HepG2 (cell line): ENCODE data around the gene ST3GAL4.

Experiments
- ATF7 ChIP-seq, 2 experiments: fragments of 450-650 bp in 1 of 2; sonication (generic) in 1 of 2; formaldehyde crosslinking in 1 of 2; IDR thresholded peaks; 2 replicates each; pipeline versions ENCODE4 v1.4.0 to v1.6.1; 2016 to 2020; ENCODE audit warnings: antibody characterized with exemption in 1 of 2, mild to moderate bottlenecking in 1 of 2, missing genetic modification reagents in 1 of 2
- PAX8 ChIP-seq: sonication (generic); formaldehyde crosslinking; IDR thresholded peaks from 2 replicates; pipeline ENCODE4 v1.8.0; 2022; ENCODE audit warnings: mild to moderate bottlenecking, missing genetic modification reagents, borderline replicate concordance
- POLR2A ChIP-seq, 2 experiments: IDR thresholded peaks; 2 replicates each; pipeline ENCODE4 v1.6.1; 2011; ENCODE audit warnings: low read depth in 2 of 2, low read length in 2 of 2, mild to moderate bottlenecking in 1 of 2, moderate library complexity in 1 of 2; ENCODE audit not compliant: insufficient read depth in 1 of 2
- POLR2AphosphoS5 ChIP-seq: IDR thresholded peaks from 2 replicates; pipeline ENCODE4 v1.6.1; 2012; ENCODE audit warnings: low read depth, low read length
- RBM22 ChIP-seq: fragments of 200-400 bp; formaldehyde crosslinking; optimal IDR thresholded peaks from 2 replicates; pipeline ENCODE3; 2017; ENCODE audit warnings: mild to moderate bottlenecking, low read length, moderate library complexity
- SMC3 ChIP-seq: IDR thresholded peaks from 2 replicates; pipeline ENCODE4 v1.6.1; 2011; ENCODE audit warnings: low read length, improper control_type of control experiment
- SRSF9 ChIP-seq: fragments of 200-400 bp; formaldehyde crosslinking; IDR thresholded peaks from 2 replicates; pipeline ENCODE4 v1.6.1; 2018; ENCODE audit warnings: borderline replicate concordance, mild to moderate bottlenecking, low read depth, low read length; ENCODE audit not compliant: insufficient read depth, poor library complexity, severe bottlenecking
- TAF15 ChIP-seq: fragments of 200-400 bp; formaldehyde crosslinking; IDR thresholded peaks from one replicate; pipeline ENCODE4 v1.6.1; 2018; ENCODE audit warnings: mild to moderate bottlenecking, low read depth, low read length; ENCODE audit not compliant: poor library complexity, severe bottlenecking
- YY1 ChIP-seq: IDR thresholded peaks from 2 replicates; pipeline ENCODE4 v1.6.1; 2011; ENCODE audit warnings: low read length, low read depth, moderate library complexity, mild to moderate bottlenecking; ENCODE audit not compliant: insufficient read depth, insufficient replicate concordance
- TF ChIP-seq, protein P1 (sequence below): sonication (generic); formaldehyde crosslinking; IDR thresholded peaks from 2 replicates; pipeline ENCODE4 v1.4.0; 2020; ENCODE audit warnings: missing genetic modification reagents, mild to moderate bottlenecking, borderline replicate concordance
- TF ChIP-seq, protein P2 (sequence below): sonication (generic); formaldehyde crosslinking; IDR thresholded peaks from 2 replicates; pipeline ENCODE4 v1.5.0; 2020; ENCODE audit warnings: mild to moderate bottlenecking, missing genetic modification reagents, moderate library complexity
- TF ChIP-seq, protein P3 (sequence below): IDR thresholded peaks from 2 replicates; pipeline ENCODE4 v1.6.1; 2012; ENCODE audit warnings: inconsistent platforms
- TF ChIP-seq, protein P4 (sequence below), 2 experiments: IDR thresholded peaks; 2 replicates each; pipeline ENCODE4 v1.6.1; 2011 to 2012; ENCODE audit warnings: low read length in 2 of 2, borderline replicate concordance in 1 of 2, low read depth in 1 of 2, mild to moderate bottlenecking in 1 of 2, moderate library complexity in 1 of 2
- TF ChIP-seq, protein P5 (sequence below): sonication (generic); formaldehyde crosslinking; IDR thresholded peaks from 2 replicates; pipeline ENCODE4 v1.5.1; 2020; ENCODE audit warnings: mild to moderate bottlenecking, missing genetic modification reagents, moderate library complexity

DNA sequence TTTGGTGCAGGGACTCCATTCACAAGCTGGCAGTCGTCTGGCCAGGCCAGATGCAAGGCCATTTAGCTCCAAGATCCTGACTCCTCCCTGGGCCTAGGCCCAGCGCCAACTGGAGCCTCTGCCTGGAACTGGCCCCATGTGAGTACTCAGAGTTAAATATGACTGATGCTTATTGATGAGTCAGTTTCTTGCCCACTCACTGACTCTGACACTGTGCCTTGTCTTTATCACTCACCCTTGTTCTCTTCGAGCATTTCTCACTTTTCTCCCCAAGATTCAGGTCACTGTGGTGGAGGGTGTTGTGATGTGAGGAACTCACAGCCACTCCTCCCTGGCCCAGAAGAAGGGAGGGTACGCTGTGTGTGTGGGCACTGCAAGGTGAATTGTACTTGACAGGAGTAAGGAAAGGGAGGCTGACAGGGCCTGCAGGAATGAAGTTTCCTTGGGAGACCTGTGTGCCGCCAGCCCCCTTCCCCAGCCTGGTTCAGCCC lies 23.2 kb upstream of the ST3GAL4 start:
- TF ChIP-seq, protein P1, sequence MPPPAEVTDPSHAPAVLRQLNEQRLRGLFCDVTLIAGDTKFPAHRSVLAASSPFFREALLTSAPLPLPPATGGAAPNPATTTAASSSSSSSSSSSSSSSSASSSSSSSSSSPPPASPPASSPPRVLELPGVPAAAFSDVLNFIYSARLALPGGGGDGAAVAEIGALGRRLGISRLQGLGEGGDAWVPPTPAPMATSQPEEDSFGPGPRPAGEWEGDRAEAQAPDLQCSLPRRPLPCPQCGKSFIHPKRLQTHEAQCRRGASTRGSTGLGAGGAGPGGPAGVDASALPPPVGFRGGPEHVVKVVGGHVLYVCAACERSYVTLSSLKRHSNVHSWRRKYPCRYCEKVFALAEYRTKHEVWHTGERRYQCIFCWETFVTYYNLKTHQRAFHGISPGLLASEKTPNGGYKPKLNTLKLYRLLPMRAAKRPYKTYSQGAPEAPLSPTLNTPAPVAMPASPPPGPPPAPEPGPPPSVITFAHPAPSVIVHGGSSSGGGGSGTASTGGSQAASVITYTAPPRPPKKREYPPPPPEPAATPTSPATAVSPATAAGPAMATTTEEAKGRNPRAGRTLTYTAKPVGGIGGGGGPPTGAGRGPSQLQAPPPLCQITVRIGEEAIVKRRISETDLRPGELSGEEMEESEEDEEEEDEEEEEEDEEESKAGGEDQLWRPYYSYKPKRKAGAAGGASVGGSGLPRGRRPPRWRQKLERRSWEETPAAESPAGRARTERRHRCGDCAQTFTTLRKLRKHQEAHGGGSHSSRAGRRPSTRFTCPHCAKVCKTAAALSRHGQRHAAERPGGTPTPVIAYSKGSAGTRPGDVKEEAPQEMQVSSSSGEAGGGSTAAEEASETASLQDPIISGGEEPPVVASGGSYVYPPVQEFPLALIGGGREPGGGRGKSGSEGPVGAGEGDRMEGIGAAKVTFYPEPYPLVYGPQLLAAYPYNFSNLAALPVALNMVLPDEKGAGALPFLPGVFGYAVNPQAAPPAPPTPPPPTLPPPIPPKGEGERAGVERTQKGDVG: no peak
- TF ChIP-seq, protein P2, sequence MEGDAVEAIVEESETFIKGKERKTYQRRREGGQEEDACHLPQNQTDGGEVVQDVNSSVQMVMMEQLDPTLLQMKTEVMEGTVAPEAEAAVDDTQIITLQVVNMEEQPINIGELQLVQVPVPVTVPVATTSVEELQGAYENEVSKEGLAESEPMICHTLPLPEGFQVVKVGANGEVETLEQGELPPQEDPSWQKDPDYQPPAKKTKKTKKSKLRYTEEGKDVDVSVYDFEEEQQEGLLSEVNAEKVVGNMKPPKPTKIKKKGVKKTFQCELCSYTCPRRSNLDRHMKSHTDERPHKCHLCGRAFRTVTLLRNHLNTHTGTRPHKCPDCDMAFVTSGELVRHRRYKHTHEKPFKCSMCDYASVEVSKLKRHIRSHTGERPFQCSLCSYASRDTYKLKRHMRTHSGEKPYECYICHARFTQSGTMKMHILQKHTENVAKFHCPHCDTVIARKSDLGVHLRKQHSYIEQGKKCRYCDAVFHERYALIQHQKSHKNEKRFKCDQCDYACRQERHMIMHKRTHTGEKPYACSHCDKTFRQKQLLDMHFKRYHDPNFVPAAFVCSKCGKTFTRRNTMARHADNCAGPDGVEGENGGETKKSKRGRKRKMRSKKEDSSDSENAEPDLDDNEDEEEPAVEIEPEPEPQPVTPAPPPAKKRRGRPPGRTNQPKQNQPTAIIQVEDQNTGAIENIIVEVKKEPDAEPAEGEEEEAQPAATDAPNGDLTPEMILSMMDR (CRISPR knock-in tag): no peak
- TF ChIP-seq PAX8 (CRISPR knock-in tag) (no peak), POLR2AphosphoS5 (no peak), POLR2A (IDR thresholded peaks at IDR 0.05; ENCODE audit: insufficient read depth in 1 of 2, low read depth in 2 of 2, low read length in 2 of 2) (no peak), RBM22 (no peak), SMC3 (no peak), SRSF9 (no peak), YY1 (no peak), ATF7 (IDR thresholded peaks at IDR 0.05) (no peak), ATF7 (CRISPR knock-in tag; IDR thresholded peaks at IDR 0.05) (no peak), TAF15 (no peak)
- TF ChIP-seq, protein P3, sequence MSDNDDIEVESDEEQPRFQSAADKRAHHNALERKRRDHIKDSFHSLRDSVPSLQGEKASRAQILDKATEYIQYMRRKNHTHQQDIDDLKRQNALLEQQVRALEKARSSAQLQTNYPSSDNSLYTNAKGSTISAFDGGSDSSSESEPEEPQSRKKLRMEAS: no peak
- TF ChIP-seq, protein P4, sequence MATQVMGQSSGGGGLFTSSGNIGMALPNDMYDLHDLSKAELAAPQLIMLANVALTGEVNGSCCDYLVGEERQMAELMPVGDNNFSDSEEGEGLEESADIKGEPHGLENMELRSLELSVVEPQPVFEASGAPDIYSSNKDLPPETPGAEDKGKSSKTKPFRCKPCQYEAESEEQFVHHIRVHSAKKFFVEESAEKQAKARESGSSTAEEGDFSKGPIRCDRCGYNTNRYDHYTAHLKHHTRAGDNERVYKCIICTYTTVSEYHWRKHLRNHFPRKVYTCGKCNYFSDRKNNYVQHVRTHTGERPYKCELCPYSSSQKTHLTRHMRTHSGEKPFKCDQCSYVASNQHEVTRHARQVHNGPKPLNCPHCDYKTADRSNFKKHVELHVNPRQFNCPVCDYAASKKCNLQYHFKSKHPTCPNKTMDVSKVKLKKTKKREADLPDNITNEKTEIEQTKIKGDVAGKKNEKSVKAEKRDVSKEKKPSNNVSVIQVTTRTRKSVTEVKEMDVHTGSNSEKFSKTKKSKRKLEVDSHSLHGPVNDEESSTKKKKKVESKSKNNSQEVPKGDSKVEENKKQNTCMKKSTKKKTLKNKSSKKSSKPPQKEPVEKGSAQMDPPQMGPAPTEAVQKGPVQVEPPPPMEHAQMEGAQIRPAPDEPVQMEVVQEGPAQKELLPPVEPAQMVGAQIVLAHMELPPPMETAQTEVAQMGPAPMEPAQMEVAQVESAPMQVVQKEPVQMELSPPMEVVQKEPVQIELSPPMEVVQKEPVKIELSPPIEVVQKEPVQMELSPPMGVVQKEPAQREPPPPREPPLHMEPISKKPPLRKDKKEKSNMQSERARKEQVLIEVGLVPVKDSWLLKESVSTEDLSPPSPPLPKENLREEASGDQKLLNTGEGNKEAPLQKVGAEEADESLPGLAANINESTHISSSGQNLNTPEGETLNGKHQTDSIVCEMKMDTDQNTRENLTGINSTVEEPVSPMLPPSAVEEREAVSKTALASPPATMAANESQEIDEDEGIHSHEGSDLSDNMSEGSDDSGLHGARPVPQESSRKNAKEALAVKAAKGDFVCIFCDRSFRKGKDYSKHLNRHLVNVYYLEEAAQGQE (IDR thresholded peaks at IDR 0.05; ENCODE audit: borderline replicate concordance in 1 of 2, low read depth in 1 of 2, low read length in 2 of 2): no peak
- TF ChIP-seq, protein P5, sequence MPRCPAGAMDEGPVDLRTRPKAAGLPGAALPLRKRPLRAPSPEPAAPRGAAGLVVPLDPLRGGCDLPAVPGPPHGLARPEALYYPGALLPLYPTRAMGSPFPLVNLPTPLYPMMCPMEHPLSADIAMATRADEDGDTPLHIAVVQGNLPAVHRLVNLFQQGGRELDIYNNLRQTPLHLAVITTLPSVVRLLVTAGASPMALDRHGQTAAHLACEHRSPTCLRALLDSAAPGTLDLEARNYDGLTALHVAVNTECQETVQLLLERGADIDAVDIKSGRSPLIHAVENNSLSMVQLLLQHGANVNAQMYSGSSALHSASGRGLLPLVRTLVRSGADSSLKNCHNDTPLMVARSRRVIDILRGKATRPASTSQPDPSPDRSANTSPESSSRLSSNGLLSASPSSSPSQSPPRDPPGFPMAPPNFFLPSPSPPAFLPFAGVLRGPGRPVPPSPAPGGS: no peak
